ENCODE results near the gene TMEM114.

The TMEM114 gene

DNA sequence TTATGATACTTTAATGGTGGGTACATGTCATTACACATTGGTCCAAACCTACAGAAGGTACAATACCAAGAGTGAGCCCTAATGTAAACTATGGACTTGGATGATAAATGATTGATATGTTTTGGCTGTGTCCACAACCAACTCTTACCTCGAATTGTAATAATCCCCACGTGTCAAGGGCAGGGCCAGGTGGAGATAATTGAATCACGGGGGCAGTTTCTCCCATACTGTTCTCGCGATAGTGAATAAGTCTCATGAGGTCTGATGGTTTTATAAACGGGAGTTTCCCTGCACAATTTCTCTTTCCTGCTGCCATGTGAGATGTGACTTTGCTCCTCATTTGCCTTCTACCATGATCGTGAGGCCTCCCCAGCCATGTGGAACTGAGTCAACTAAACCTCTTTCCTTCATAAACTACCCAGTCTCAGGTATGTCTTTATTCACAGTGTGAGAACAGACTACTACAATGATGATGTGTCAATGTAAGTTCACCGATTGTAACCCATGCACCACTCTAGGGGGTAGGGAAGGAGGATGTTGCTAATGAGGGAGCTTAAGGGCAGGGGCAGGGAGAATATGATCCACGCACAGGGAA, 24.2 kb upstream of the TMEM114 start:
- DNase-seq (ENCODE audit: low read depth, low spot score), result no peak
- no peak overlapping the region for H3K27ac ChIP-seq

DNA sequence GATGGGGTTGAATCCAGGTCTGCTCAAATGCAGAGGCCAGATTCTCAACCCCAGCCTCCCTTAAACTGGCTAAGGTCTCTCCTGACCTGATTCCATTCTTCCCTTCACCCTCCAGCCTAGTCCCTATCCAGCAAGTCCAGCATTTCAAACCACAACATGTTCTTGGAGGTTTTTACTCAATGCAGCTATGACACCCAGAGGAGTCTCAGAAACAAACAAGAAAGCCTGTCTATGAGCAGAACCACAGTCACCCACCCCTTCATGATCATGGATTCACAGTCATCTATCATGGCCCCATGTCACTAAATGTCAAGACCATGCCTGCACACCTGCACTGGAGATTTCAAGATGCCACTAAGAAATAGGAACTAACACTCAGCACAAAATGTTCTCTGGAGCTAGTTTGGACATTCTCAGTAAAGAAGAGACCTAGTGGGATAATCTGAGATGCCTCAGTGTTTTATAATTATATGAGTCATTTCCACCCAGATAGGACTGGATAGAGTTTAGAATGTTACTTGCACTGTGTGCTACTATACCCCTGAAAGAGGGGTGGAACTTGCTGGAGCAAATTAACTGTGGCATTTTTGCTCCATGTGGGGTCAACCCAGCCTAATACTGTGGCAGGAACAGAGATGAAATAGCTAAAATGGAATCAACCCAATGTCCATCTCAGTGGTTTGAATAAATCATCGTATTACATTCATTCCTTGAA, 21.7 kb upstream of the TMEM114 start:
- no peak overlapping the region for H3K27ac ChIP-seq
- no peak for DNase-seq (ENCODE audit: low read depth, low spot score)

DNA sequence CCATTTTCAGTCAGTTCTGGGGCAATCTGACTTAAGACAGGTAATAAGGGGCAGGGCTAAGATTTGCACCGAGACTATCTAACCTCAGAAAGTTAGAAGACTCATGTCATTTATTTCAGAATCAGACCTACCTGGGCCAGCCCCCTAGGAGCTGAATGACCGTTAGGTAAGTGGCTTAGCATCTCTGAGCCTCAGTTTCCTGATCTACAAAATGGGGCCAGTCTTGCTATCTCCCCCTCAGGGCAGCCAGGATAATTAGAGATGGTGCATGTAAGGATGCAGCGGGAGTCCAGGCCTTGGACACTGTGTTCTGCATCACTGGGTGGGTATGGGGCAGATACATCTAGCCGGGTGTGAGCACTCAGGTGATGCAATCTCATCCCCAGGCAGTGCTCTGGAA, 20.8 kb upstream of the TMEM114 start:
- no peak for DNase-seq (ENCODE audit: low read depth, low spot score)
- H3K27ac ChIP-seq, result no peak overlapping the region

DNA sequence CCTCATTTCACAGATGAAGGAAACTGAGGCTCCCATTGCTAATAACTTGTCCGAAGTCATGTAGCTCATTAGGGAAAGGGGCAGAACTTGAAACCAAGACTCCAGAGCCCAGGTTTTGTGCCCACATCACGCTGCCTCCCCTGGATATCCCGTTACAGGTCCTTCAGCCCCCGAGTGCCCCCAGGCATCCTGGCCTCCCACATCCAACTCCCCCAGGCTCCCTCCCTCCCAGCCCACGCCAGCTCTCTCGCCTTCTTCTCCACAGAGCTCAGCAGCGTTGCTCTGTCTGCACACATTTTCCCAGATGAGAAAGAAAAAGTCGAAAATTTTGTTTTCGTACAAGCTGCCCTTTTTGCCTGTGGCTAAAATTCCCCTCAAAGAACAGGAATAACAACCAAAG, 16.9 kb upstream of the TMEM114 start:
- no peak for DNase-seq (ENCODE audit: low read depth, low spot score)
- H3K27ac ChIP-seq, result no peak overlapping the region

DNA sequence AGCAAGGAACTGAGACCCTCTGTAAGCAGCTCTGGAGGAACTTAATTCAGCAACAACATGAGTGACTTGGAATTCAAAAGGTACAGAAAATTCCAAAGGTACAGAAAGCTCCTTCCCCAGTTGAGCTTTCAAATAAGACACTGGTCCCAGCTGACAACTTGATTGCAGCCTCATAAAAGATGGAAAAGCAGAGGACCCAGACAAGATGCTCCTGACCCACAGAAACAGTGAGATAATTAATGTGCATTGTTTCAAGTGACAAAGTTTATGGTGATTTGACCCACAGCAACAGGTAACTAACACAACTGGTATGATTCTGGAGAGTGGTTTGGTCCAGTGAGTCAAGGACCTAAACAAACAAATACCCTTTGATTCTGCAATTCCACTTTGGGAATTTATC, 15.2 kb upstream of the TMEM114 start:
- DNase-seq (ENCODE audit: low read depth, low spot score), result no peak
- no peak overlapping the region for H3K27ac ChIP-seq

DNA sequence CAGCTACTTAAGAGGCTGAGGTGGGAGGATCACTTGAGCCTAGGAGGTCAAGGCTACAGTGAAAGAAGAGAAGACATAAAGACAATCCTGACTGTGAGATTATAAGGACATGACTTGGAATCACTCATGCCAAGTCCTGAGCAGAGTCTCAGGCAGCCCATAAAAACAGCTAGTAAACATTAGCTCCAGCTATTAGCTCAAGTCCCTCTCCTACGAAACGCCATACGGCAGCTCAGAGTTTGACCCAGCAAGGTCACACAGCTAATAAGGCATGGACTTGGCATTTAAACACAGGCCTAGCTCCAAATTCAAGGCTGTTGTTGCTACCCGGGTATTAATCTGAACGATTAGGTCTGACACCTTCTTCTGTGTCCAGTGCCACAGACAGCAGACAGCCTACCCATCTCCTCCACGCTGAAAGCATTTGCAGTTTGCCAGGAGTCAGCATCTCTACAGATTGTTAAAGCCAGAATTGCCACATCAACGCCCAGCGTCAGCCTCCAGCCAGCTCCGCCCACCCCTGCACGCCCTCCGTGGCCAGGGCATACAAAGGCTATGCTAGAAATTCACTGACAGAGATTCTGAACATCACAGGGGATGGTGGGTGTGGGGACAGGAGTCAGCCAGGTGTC, 9.9 kb upstream of the TMEM114 start:
- H3K27ac ChIP-seq, result no peak overlapping the region
- no peak for DNase-seq (ENCODE audit: low read depth, low spot score)

DNA sequence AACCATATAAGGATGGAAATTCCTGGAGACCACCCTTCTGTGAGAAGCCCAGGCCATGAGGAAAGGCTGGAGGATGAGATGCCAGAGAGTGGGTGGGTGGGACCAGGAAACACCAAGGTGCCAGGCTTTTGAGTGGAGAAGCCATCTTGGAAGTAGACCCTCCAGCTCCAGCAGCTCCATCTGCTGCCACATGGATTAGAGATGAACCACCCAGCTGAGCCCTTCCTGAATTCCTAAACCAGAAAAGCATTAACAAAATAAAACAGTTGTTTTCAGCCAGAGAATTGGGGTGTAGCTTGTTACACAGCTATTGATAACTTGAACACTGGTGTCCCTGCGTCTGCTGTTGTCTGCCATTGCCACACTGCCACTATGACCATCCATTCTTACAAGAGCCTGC, 6.3 kb upstream of the TMEM114 start:
- H3K27ac ChIP-seq, result no peak overlapping the region
- no peak for DNase-seq (ENCODE audit: low read depth, low spot score)

DNA sequence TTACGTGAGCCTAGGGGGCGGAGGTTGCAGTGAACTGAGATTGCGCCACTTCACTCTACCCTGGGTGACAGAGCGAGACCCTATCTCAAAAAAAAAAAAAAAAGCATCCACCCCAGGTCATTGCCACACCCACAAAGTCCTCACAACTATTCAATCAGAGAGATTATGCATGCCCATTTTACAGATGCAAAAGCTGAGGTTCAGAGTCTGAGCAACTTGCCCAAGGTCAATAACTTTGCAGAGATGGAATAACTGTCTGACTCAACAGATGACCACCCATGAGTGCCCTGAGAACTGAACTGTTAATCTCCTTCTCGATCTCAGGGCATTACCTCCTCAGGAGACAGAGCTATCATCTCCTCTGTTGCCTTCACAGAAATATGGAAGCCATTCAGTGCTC, 5.5 kb upstream of the TMEM114 start:
- no peak overlapping the region for H3K27ac ChIP-seq
- no peak for DNase-seq (ENCODE audit: low read depth, low spot score)

DNA sequence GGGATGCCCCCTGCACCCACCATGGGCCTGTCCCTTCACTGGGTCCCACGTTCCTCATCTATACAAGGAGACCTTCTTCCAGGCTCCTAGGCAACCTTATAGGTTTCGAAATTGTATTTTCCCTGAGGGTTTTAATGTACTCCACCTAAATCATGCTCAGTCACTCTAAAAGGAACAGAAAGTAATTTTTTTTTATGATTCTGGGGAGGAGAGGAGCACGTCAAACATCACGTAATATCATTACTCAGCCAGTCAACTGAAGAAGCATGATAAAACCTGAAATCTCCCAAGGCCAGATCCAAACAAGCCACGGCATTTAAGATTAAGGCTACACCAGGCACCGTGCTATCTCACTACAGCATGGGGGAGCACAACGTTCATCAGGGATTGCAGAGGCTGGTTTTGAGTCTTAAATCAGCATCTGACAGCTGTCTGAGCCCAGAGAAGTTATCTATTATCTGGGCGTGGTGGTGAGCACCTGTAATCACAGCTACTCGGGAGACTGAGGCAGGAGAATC, 3.9 kb upstream of the TMEM114 start:
- peak; percentile 22 for DNase-seq (ENCODE audit: low read depth, low spot score)
- H3K27ac ChIP-seq, result peak overlapping the region; percentile 5

DNA sequence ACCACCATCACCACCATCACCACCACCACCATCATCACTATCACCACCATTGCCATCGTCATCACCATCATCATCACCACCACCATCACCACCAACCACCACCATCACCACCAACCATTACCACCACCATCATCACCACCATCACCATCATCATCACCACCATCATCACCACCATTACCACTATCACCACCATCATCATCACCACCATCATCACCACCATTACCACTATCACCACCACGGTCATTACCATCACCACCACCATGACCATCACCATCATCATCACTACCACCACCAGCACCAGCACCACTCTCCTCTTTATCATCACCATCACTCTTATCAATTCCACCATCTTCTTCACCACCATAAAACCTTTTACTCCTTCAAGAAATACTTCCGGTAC, 1.1 kb upstream of the TMEM114 start:
- H3K27ac ChIP-seq, result no peak overlapping the region
- no peak for DNase-seq (ENCODE audit: low read depth, low spot score)

DNA sequence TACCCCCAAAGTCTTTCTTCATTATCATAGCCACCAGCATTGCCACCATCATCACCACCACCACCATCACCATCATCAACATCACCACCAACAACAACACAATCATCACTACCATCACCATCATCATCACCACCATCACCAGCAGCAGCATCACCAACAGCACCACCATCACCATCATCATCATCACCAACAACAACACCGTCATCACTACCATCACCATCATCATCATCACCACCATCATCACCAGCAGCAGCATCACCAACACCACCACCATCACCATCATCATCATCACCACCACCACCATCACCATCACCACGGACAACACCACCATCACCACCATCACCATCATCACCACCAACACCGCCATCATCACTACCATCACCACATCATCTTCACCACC, 500 bp upstream of the TMEM114 start:
- no peak for DNase-seq (ENCODE audit: low read depth, low spot score)
- no peak overlapping the region for H3K27ac ChIP-seq

DNA sequence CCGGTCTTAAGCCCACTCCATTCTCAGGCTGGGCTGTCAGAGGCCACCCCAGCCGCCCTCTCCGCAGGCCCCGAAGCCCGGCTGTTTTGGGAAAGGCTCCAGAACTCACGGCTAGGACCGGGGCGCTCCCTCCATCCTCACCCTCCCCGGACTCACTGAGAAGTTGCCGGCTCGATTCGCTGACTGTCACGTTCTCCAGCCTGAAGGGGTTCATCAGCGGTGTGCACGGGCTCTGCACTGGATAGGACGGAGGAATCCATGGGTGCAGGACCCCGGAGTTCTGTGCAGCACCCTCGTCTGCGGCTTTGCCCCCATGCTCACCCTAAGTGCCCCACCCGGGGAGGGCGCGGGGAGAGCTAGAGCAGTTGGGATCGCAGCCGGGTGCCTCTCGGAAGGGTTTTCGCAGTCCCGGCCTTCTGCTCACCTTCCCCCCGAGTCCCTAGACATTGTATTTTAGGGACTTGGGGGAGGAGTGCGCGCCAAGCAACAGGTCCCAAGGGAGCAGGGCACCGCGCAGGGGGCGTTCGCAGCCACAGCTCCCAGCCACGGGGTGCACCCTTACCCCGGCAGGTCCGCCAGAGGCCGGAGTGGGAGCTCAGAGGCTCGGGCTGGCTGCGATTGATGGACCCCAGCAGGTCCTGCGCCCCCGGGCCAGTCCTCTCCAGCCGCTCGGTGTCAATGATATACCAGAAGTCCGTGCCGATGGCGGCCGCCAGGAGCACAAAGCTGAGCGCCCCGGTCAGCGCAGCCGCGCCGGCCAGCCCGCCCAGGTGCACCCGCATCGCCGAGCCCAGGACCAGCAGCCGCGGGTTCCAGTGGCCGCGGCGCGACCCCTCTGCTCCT, 1.0 kb downstream of the TMEM114 start:
- DNase-seq (ENCODE audit: low read depth, low spot score), result no peak
- H3K27ac ChIP-seq, result no peak overlapping the region

DNA sequence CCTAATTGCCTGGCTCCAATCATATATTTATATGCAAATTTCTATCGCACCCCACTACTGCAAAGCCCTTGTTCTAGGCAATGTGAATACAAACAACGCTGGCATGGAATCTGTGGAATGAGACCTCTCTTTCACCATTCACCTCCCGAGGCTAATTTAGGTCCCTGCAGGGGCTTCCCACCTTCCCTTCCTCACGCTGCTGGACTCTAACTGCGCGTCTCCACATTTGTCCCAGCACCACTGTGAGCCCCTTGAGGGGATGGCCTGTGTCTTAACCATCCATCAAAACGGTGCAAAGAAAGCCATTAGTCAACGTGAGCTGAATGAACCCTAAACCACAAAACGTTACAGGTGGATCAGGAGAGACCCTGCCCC, 1.6 kb downstream of the TMEM114 start:
- no peak overlapping the region for H3K27ac ChIP-seq
- DNase-seq (ENCODE audit: low read depth, low spot score), result no peak

DNA sequence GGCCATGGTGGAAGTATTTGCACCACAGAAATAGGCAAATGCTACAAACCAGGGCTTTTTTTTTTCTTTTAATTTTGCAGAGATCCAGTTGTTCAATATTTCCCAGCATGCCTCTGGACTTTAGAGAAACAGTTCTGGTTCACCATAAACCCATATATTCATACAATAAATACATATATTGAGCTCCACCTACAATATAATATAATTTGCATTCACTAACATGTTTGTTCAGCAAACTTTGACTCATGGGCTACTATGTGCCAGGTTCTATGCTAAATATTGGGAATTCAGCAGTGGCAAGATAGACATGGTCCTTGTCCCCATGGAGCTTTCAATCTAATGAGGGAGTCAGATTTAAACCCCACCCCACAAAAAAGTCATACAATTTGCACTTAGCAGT, 3.2 kb downstream of the TMEM114 start:
- H3K27ac ChIP-seq, result no peak overlapping the region
- DNase-seq (ENCODE audit: low read depth, low spot score), result no peak

DNA sequence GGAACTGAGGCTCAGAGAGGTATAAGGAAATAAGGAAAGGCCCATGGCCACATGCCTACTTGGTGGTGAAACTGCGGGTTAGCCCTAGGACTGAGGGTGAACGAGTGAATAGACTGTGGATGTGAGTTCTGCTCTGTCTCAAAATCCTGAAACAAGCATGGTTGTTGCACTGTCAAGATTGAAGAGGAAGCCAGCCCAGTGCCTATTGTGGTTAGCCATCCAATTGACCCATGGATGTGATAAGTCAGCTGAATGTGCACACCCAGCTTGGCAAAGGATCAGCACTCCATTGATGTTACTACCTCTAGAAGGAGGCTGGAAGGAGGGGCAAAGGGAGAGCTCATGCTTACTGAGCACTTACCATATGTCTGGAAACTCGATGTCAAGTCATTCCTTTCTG, 4.5 kb downstream of the TMEM114 start:
- DNase-seq (ENCODE audit: low read depth, low spot score), result no peak
- H3K27ac ChIP-seq, result no peak overlapping the region

DNA sequence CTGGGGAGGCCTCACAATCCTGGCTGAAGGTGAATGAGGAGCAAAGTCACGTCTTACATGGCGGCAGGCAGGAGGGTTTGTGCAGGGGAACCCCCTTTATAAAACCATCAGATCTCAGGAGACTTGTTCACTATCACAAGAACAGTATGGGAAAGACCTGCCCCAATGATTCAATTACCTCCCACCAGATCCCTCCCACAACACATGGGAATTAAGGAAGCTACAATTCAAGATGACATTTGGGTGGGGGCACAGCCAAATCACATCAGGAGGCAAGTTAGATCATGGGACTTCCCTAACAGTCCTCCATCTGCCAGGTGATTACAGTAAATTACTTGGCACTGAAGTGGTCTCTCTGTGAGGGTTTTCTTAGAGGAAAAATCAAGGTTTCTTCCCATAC, 5.3 kb downstream of the TMEM114 start:
- no peak for DNase-seq (ENCODE audit: low read depth, low spot score)
- H3K27ac ChIP-seq, result no peak overlapping the region

DNA sequence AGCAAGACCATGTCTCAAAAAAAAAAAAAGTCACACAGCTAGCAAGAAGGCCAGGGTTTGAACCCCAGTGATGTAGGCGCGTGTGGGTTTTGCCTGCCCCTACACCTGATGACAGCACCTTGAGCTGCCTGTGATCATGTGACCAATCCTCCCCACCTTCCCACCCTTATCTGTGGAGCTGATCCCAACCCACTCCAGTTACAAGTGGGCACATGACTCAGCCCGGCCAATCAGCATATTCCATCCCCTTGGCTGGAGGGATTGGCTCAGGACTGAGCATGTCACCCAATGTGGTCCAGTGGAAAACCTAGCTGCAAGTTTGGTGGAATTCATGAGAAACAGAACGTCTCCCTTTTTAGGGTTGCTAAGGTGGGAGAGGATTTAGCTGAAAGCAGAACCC, 6.6 kb downstream of the TMEM114 start:
- no peak for DNase-seq (ENCODE audit: low read depth, low spot score)
- H3K27ac ChIP-seq, result no peak overlapping the region

DNA sequence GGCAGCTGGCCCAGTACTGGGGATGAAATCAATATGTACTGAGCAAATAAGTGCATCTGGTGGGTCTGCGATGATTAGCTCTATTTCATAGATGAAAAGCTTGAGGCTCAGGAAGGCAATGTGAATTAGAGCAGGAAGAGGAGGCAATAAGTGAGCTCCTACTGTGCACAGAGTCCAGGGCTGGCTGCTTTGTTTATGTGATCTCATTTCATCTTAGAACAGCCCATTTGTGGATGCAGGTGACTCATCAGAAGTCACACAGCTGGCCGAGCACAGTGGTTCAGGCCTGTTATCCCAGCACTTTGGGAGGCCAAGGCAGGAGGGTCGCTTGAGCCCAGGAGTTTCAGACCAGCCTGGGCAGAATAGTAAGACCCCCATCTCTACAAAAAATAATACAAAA, 7.1 kb downstream of the TMEM114 start:
- DNase-seq (ENCODE audit: low read depth, low spot score), result peak; percentile 6
- H3K27ac ChIP-seq, result no peak overlapping the region

DNA sequence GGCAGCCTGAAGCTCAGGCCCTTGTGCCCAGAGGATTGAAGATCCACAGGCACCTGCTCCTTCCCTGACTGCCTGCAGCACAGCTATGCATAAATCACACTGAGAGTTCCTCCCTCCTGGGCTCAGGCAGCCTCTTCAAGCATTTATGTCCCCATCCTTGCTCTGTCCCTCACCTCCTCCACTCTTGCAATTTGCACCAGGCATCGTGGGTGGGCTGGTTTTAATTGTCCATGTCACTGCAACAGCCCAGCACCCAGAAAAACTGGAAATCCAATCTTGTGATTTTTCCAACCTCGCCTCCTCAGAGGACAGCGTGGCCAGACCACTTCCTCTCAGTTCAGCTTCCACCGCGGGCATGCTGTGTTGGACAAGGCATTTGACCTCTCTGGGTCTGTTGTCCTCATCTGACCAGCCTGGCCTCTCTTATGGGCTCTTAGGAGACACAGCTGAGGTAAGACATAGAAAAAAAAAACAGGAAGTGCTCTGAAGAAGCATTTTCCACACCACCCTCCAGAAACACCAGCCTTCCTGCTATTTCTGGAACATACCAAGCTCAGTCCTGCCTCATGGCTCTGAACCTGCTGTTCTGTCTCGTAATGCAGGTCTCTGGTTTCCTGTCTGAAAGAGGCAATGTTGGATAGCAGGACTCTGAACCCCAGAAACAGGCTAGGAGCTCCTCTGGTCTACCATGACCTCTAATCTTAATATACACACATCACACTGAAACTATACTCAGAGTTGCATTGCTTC, 8.3 kb downstream of the TMEM114 start:
- H3K27ac ChIP-seq, result no peak overlapping the region
- no peak for DNase-seq (ENCODE audit: low read depth, low spot score)

DNA sequence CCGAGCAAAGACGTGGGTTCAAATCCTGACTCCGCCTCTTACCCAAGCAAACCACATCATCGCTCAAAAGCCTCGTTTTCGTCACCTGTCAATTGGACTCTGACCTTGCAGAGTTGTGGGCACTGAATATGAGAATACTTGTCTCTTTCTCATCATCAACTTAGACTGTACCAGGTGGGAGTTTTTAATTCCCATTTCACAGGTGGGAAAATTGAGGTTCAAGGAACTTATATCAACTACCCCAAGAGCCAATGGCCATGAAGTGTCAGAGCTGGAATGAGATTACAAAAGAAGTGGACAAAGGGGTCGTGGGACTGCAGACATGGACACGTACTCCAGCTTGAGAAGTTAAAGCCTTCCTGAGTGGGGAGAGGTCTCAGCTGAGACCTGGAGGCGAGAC, 10.8 kb downstream of the TMEM114 start:
- DNase-seq (ENCODE audit: low read depth, low spot score), result no peak
- no peak overlapping the region for H3K27ac ChIP-seq
